ENCODE results near the gene IMMP2L.
A peak's percentile ranks its signal among the peaks of the same experiment; 100 is the strongest.

The IMMP2L gene

GRCh38 chr7:110891197-110891596 is 671.1 kb downstream of the IMMP2L start:
- DNase-seq, result no peak

DNA sequence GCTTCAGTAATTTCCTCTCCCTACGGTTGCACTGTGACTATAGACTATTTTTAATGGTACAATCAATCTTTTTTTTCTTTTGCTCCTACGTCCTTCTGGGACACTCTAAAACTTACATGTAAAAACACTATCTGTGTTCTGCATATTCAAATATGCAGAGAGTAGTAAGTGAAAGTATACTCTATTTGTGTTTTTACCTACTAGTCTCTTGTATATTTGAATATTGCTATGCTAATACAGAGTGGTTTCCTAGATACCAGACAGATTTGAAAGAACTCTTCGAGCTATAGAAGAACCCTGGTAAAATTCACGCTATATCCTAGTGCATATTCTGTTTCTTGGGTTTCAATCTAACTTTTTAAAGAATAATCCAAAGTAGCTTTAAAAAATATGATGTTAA is 672.2 kb downstream of the IMMP2L start:
- no peak for DNase-seq

DNA sequence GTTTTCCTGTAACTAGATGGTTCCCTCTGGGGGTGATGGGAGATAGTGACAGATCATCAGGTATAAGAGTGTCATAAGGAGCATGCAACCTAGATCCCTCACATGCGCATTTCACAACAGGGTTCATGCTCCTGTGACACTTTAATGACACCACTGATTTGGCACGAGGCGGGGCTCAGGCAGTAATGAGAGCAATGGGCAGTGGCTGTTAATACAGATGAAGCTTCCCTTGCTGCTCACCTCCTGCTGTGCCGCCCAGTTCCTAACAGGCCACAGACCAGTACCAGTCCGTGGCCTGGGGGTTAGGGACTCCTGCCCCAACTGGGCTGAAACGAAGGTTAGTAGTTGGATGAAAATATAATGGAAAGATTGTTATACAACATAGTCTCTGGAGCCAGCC is 673.0 kb downstream of the IMMP2L start:
- no peak for DNase-seq

GRCh38 chr7:110888641-110889040 is 673.7 kb downstream of the IMMP2L start:
- DNase-seq, result no peak

GRCh38 chr7:110885474-110885873 is 676.8 kb downstream of the IMMP2L start:
- DNase-seq, result no peak

DNA sequence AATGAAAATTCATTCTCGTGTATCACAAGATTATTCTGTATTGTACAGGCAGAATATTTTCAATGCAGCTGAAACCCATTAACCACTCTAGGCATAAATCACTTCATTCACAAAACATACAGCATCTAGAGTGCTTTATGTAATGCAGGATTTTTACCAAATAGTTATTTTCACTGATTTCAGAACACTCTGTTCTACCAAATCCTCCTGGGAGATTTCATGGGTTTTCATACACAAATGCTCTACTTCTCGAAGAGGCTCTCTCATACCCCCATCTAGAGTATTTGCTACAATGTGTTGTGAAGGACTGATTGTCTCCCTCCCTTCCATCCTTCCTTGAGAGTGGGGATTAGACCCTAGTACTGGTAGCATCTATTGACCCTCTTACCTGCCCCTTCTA is 680.6 kb downstream of the IMMP2L start:
- no peak for DNase-seq

DNA sequence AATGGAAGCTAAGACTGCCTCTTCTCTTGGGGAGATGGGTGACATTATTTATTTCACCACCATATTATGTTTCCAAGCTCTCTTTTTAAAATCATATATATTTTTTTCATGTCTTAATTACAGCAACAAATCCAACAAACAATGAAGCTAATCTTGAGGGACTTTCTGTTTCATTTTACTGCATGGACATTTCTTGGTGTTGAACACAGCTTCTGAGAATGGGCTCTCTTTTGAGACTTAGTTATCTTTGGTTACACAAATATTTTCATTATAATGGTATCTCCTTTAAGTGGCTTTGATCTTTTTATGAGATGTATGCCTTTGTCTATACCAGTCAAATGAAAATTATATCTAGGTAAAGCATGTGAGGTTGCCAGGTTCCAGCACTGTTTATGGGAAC is 681.3 kb downstream of the IMMP2L start:
- DNase-seq, result no peak

- DNase-seq, result peak; percentile 12 to 72
Measured at GRCh38 chr7:110877016-110877415, 685.3 kb downstream of the IMMP2L start.

DNA sequence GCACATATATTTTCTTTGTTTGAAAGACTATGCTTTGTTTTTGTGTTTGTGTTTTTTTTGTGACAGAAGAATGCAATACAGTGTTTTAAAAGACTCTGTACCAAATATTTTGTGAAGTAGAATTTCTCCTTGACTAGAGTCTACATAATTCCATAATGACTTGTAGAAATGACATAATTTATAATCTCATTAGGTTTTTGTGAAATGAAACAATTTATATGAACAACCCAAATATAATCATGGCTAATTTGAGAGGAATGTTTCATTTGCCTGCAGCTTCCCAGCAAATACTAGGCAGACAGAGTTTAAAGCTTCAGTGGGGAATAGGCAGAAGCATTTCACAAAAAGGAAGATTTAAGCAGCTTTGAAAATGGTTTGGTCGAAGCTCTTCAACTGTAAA is 686.9 kb downstream of the IMMP2L start:
- DNase-seq, result no peak

DNA sequence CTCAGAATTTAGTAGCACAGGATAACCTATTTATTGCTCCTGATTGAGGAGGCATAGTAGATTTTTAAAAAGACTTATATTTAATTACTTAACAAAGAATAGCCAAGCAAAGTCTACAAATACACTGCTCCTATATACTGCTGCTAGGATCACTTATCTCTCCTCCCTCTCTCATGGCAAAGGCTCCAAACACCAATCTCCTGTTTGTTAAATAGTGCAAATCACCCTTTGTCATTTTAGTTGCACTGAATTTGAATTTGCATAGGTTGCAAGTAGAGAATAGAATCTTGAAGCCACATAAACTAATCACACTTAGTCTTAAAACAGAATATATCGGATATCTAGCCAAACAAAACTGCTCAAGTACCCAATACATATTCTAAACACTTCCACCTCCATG is 690.4 kb downstream of the IMMP2L start:
- no peak for DNase-seq

DNA sequence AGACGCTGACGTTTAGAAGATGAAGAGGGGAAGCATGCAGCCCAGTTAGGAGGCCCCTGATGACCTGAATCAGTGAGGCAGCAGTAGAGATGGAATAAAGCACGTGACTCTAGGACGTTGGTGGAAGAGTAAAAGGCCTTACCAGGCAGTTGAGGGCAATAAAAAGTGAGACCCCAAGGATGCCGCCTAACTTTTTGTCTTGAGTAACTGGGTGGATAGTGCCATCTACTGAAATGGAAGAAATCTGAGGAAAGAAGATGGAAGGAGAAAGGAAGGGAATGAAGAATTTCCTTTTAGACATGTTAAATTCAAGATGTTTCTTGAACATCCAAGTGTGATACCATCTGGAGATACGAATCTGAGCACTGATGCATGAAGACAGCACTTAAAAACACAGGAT is 691.4 kb downstream of the IMMP2L start:
- DNase-seq, result peak; percentile 2 to 68

DNA sequence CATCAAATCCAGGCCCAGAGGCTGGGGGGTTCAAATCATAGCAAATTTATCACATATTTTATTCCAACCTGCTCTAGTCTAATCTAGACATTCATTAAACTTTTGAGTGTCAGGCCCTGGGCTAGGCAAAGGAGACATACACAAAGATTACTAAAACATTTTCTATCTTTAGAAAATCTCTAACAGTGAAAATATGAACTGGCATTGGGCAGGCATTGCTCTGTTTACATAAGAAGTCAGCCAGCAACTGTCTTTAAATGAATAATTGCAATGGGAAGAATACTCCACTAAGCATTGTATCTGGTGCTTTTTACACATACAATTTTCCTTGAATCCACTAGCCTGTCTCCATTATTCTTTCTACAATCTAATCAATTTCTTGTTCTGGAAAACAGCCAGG is 693.8 kb downstream of the IMMP2L start:
- DNase-seq, result peak in 1 of 2 experiments; percentile 11

GRCh38 chr7:110867771-110868170 is 694.5 kb downstream of the IMMP2L start:
- DNase-seq, result no peak

- DNase-seq, result no peak
Measured at GRCh38 chr7:110863258-110863657, 699.0 kb downstream of the IMMP2L start.

DNA sequence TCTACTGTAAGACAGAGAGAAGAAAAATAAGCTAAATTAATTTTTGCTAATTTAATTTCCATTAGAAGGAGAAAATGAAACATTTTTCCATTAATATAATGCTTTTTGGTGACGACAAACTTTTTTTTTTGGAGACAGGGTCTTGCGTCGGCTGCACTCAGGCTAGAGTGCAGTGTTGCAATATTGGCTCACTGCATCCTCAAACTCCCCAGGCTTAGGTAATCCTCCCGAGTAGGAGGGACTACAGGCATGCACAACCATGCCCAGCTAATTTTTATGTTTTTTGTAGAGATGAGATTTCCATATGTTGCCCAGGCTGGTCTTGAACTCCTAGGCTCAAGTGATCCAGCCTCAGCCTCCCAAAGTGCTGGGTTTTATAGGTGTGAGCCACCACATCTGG is 701.1 kb downstream of the IMMP2L start:
- no peak for DNase-seq

DNA sequence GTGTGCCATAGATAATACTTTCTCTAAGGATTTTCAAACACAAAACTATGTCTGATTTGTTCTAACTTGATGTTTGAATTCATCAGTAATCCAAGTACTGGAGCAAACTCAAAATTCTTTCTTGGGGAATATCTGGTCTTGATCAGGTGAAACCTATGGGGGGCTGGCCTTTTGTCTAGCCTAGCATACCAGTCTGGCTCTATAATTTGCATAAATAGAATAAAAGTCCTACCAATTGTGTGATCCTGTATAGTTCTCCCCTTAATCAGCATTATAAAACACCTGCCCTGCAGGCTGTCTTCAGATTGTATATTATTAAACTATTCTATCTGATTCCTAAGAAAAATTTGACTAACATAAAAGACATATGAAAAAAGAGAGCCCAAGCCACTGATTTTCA is 705.2 kb downstream of the IMMP2L start:
- DNase-seq, result no peak

- DNase-seq, result no peak
Measured at GRCh38 chr7:110856704-110857103, 705.6 kb downstream of the IMMP2L start.

DNA sequence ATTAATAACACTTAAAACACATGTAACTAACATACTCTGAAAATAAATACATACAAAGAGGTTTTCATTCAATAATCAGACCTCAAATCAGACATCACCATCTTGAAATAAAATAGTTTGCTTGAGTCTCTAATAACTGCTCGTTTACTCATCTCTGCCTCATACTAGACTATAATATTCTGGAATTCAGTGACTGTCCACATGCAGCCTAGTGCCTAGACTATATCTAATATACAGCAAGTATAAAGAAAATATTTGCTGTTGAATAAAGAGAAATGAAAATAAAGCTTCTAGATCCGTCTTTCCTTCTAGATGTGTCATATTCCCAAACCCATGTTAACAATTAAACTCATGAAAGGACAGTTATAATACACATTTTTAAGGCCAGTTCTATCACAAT is 707.6 kb downstream of the IMMP2L start:
- no peak for DNase-seq

GRCh38 chr7:110854166-110854565 is 708.1 kb downstream of the IMMP2L start:
- DNase-seq, result no peak

DNA sequence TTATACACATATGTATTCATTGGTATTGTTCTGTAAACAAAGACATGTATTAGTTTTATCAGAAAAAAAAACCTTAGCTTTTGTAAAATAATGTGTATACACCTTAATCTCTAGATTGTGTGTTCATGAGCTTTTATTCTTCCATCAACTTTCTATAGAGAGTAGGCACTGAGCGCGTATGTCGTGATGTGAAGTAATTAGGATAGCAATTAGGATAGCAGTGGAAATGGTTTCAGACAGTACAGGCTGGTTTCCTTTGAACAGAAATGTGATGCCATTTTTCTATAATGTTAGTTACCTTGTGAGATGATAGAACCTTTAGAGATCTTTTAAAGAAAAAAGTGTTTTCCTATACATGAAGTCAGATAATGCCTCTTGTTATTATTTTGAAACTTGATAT is 709.0 kb downstream of the IMMP2L start:
- no peak for DNase-seq

GRCh38 chr7:110852156-110852940 is 709.9 kb downstream of the IMMP2L start:
- DNase-seq, result no peak

- no peak for DNase-seq
Measured at GRCh38 chr7:110850224-110850623, 712.1 kb downstream of the IMMP2L start.

- DNase-seq, result no peak
Measured at GRCh38 chr7:110842796-110843195, 719.5 kb downstream of the IMMP2L start.

GRCh38 chr7:110841840-110842545 is 720.3 kb downstream of the IMMP2L start:
- DNase-seq, result peak; percentile 14 to 80

- DNase-seq, result peak; percentile 65 to 92
Measured at GRCh38 chr7:110839866-110840265, 722.4 kb downstream of the IMMP2L start.
